Stomach (tissue), 4 donors: ENCODE measurements around the gene GNLY.

Source experiments
- CTCF ChIP-seq, 7 experiments: fragments of 450-650 bp in 4 of 7; fragments of 200-600 bp in 3 of 7; sonication (generic) in 3 of 7; IDR thresholded peaks; one replicate each; pipeline ENCODE4 v1.5.1; 2016 to 2019; ENCODE audit warnings: antibody characterized with exemption in 7 of 7, control low read depth in 2 of 7, mild to moderate bottlenecking in 1 of 7
- EP300 ChIP-seq: sonication (generic); formaldehyde crosslinking; IDR thresholded peaks from one replicate; pipeline ENCODE4 v1.6.1; 2017; ENCODE audit warnings: antibody characterized with exemption
- POLR2A ChIP-seq, 4 donors: fragments of 450-650 bp; IDR thresholded peaks; one replicate each; pipeline ENCODE4 v1.6.1; 2016; ENCODE audit warnings: antibody characterized with exemption in 4 of 4, control low read depth in 2 of 4, mild to moderate bottlenecking in 1 of 4, moderate library complexity in 1 of 4
- POLR2AphosphoS5 ChIP-seq, 3 donors: sonication (generic); formaldehyde crosslinking; IDR thresholded peaks; one replicate each; pipeline ENCODE4 v1.6.1; 2016; ENCODE audit warnings: antibody characterized with exemption in 3 of 3

DNA sequence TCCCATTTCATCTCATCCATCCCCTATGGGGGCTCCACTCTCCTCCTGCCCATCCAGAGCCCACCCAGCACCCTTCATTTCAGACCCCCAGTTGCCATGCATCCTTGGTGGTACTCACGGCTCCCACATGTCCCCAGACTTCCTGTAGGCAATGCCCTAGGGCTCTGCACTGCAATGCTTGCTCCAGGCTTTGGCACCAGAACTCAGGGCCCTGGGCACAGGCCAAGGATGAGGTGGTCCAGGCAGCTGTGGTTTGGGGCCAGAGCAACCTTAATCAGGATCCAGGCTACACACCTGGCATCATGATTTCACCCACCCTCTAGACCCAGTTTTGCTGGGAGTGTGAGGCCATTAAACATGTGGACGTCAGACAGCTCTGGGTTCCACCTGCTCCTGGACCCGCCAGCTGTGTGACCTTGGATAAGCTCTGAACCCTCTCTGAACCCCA, 26.6 kb upstream of the GNLY start:
- TF ChIP-seq CTCF (IDR thresholded peaks at IDR 0.05), result no peak
- no peak for TF ChIP-seq POLR2AphosphoS5 (IDR thresholded peaks at IDR 0.05)
- TF ChIP-seq EP300, result no peak
- no peak for TF ChIP-seq POLR2A (IDR thresholded peaks at IDR 0.05)
